ENCODE measurements around the gene TRPC5OS.

The TRPC5OS gene

GRCh38 chrX:111875881-111876280 lies at the start of gene TRPC5OS:
TSS of gene TRPC5OS (plus strand) at chrX:111876181. CDS start at chrX:111901850, 25,669 bp downstream.
- no peak for DNase-seq

- no peak for DNase-seq
Measured at GRCh38 chrX:111829345-111829744, 46.6 kb upstream of the TRPC5OS start.

- DNase-seq: no peak
Measured at GRCh38 chrX:111830571-111830970, 45.4 kb upstream of the TRPC5OS start.

- peak; percentile 63 to 80 for DNase-seq
Measured at GRCh38 chrX:111831343-111831742, 44.6 kb upstream of the TRPC5OS start.

- DNase-seq: peak; percentile 30 to 78
Measured at GRCh38 chrX:111837197-111837596, 38.8 kb upstream of the TRPC5OS start.

GRCh38 chrX:111847491-111848133 lies 28.4 kb upstream of the TRPC5OS start:
- DNase-seq: no peak

- DNase-seq: no peak
Measured at GRCh38 chrX:111848541-111848940, 27.4 kb upstream of the TRPC5OS start.

- no peak for DNase-seq
Measured at GRCh38 chrX:111850975-111851374, 25.0 kb upstream of the TRPC5OS start.

GRCh38 chrX:111854556-111855490 lies 21.2 kb upstream of the TRPC5OS start:
- no peak for DNase-seq

GRCh38 chrX:111857534-111858060 lies 18.4 kb upstream of the TRPC5OS start:
- no peak for DNase-seq

GRCh38 chrX:111861605-111862004 lies 14.4 kb upstream of the TRPC5OS start:
- no peak for DNase-seq

- DNase-seq: no peak
Measured at GRCh38 chrX:111867236-111867635, 8.7 kb upstream of the TRPC5OS start.

- DNase-seq: peak in 1 of 2 experiments; percentile 50
Measured at GRCh38 chrX:111868726-111869638, 7.0 kb upstream of the TRPC5OS start.

- DNase-seq: peak; percentile 54 to 72
Measured at GRCh38 chrX:111869639-111870034, 6.3 kb upstream of the TRPC5OS start.

GRCh38 chrX:111874241-111874640 lies 1.7 kb upstream of the TRPC5OS start:
- no peak for DNase-seq

- no peak for DNase-seq
Measured at GRCh38 chrX:111876646-111877045, 665 bp downstream of the TRPC5OS start.

GRCh38 chrX:111877681-111878080 lies 1.7 kb downstream of the TRPC5OS start:
- no peak for DNase-seq

- no peak for DNase-seq
Measured at GRCh38 chrX:111880735-111881134, 4.8 kb downstream of the TRPC5OS start.

- DNase-seq: no peak
Measured at GRCh38 chrX:111881715-111882114, 5.7 kb downstream of the TRPC5OS start.

GRCh38 chrX:111886678-111887077 lies 10.7 kb downstream of the TRPC5OS start:
- DNase-seq: no peak

- DNase-seq: no peak
Measured at GRCh38 chrX:111888600-111888999, 12.6 kb downstream of the TRPC5OS start.

- no peak for DNase-seq
Measured at GRCh38 chrX:111892375-111892774, 16.4 kb downstream of the TRPC5OS start.

- DNase-seq: no peak
Measured at GRCh38 chrX:111896148-111896547, 20.2 kb downstream of the TRPC5OS start.
